K562 (cell line): ENCODE data around the gene KRTAP1-3. TPM values are rescaled to one million over a fixed set of nuclear protein-coding genes. Genes with fewer than 3 reads are reported as not detected.

Source experiments
- ATAC-seq: fragments of 200-7000 bp; cut with Tn5 transposase; 3 replicates; pipeline ENCODE4 v1.9.1; 2020; ENCODE audit warnings: moderate library complexity
- BruUV-seq: library from RNA; stranded (reverse); fragments of 400-500 nt; replicated peaks from 2 replicates; lab custom pipeline; 2021; lab: Mats Ljungman, UMichigan
- CTCF ChIA-PET: fragments of 300-600 bp; formaldehyde crosslinking; extraction: SDS; loops from one replicate; lab custom pipeline; 2021; ENCODE audit warnings: low intra/inter-chr PET ratio; lab: Yijun Ruan, JAX
- POLR2A ChIA-PET: fragments of 300-600, 350-650 bp; sonication (Branson Sonifier 250); formaldehyde crosslinking; extraction: SDS; loops from one replicate; lab custom pipeline; 2021; ENCODE audit warnings: antibody characterized with exemption, inconsistent platforms; lab: Yijun Ruan, JAX
- DNase-seq, 4 experiments: peaks; one replicate each; pipeline versions ENCODE4 v3.0.0 to v3.0.0-alpha.2; 2011 to 2018; ENCODE audit warnings: low spot score in 3 of 4, mixed read lengths in 3 of 4; ENCODE audit errors: extremely low read depth in 1 of 4
- FAIRE-seq: peaks from 2 replicates; lab custom pipeline; 2011; peaks lifted over from hg19 to GRCh38; lab: Jason Lieb, UNC
- H2AFZ ChIP-seq: 2 replicates; pipeline ENCODE4 v1.6.0; 2011; ENCODE audit warnings: low read depth, low read length, control low read depth, inconsistent platforms
- H3K27ac ChIP-seq: fragments of 200-600 bp; 3 replicates; pipeline ENCODE4 v1.8.0; 2011; ENCODE audit warnings: low read depth, mild to moderate bottlenecking, control low read depth, inconsistent platforms, low read length, moderate library complexity, mixed read lengths; ENCODE audit errors: extremely low read depth
- H3K27me3 ChIP-seq, 2 experiments: fragments of 300-600 bp in 1 of 2; 2 replicates in 1 of 2; 3 replicates in 1 of 2; pipeline versions ENCODE4 v1.6.0 to v1.8.0; 2011; ENCODE audit warnings: inconsistent platforms in 2 of 2, low read length in 2 of 2, mild to moderate bottlenecking in 1 of 2, mixed read lengths in 1 of 2, moderate library complexity in 1 of 2; ENCODE audit not compliant: control insufficient read depth in 2 of 2, insufficient read depth in 2 of 2
- H3K36me3 ChIP-seq: fragments of 300-600 bp; 3 replicates; pipeline ENCODE4 v1.8.0; 2011; ENCODE audit warnings: mild to moderate bottlenecking, low read length, inconsistent platforms; ENCODE audit not compliant: control insufficient read depth, insufficient read depth
- H3K4me1 ChIP-seq, 2 experiments: fragments of 200-600 bp in 1 of 2; replicated peaks in 1 of 2; 2 replicates in 1 of 2; 3 replicates in 1 of 2; pipeline versions ENCODE4 v1.5.1 to v1.8.0; 2011; ENCODE audit warnings: inconsistent platforms in 2 of 2, low read length in 2 of 2, mild to moderate bottlenecking in 1 of 2, mixed read lengths in 1 of 2, moderate library complexity in 1 of 2; ENCODE audit not compliant: control insufficient read depth in 2 of 2, insufficient read depth in 2 of 2
- H3K4me2 ChIP-seq: 2 replicates; pipeline ENCODE4 v1.6.1; 2011; ENCODE audit warnings: low read length, control low read depth, inconsistent platforms, mixed read lengths; ENCODE audit not compliant: insufficient read depth
- H3K4me3 ChIP-seq: fragments of 200-600 bp; sonication (generic), shearing (Covaris generic); 2 replicates; pipeline ENCODE4 v1.5.1; 2016; ENCODE audit warnings: control low read depth, inconsistent platforms
- H3K79me2 ChIP-seq: fragments of 200-600 bp; 3 replicates; pipeline ENCODE4 v1.8.0; 2011; ENCODE audit warnings: low read length, inconsistent platforms; ENCODE audit not compliant: control insufficient read depth, insufficient read depth
- H3K9ac ChIP-seq, 2 experiments: 2 replicates each; pipeline versions ENCODE4 v1.6.0 to v1.6.1; 2011; ENCODE audit warnings: low read depth in 2 of 2, low read length in 2 of 2, control low read depth in 1 of 2, inconsistent platforms in 1 of 2, mild to moderate bottlenecking in 1 of 2, mixed read lengths in 1 of 2; ENCODE audit not compliant: insufficient read depth in 1 of 2
- H3K9me1 ChIP-seq: one replicate; pipeline ENCODE4 v1.6.0; 2011; ENCODE audit warnings: inconsistent platforms, mild to moderate bottlenecking, low read length, moderate library complexity; ENCODE audit not compliant: control insufficient read depth, insufficient read depth
- H3K9me3 ChIP-seq: replicated peaks from 2 replicates; pipeline ENCODE4 v1.5.1; 2011; ENCODE audit warnings: low read depth, low read length, inconsistent platforms; ENCODE audit not compliant: control insufficient read depth, insufficient read depth
- H4K20me1 ChIP-seq: replicated peaks from 2 replicates; pipeline ENCODE4 v1.6.1; 2011; ENCODE audit warnings: low read length, inconsistent platforms, mixed read lengths; ENCODE audit not compliant: control insufficient read depth, insufficient read depth
- GTF2F1 ChIP-seq: IDR thresholded peaks from 2 replicates; pipeline ENCODE4 v1.6.1; 2011; ENCODE audit warnings: low read depth, low read length, improper control_type of control experiment
- POLR2AphosphoS2 ChIP-seq: IDR thresholded peaks from 2 replicates; pipeline ENCODE4 v1.6.1; 2012; ENCODE audit warnings: low read length, improper control_type of control experiment
- SAFB ChIP-seq: fragments of 200-400 bp; formaldehyde crosslinking; IDR thresholded peaks from 2 replicates; pipeline ENCODE4 v1.6.1; 2017; ENCODE audit warnings: low read depth, low read length, borderline replicate concordance
- SNRNP70 ChIP-seq: fragments of 200-400 bp; formaldehyde crosslinking; optimal IDR thresholded peaks from 2 replicates; pipeline ENCODE3; 2017; ENCODE audit warnings: low read depth, low read length
- ZNF143 ChIP-seq: sonication (generic); formaldehyde crosslinking; IDR thresholded peaks from 2 replicates; pipeline ENCODE4 v1.9.0; 2022; ENCODE audit warnings: mild to moderate bottlenecking, missing genetic modification reagents
- ZNF24 ChIP-seq: fragments of 450-650 bp; IDR thresholded peaks from 2 replicates; pipeline ENCODE4 v1.6.1; 2016
- ZNF561 ChIP-seq: fragments of 450-650 bp; formaldehyde crosslinking; conservative IDR thresholded peaks from 2 replicates; pipeline ENCODE4 v1.4.0; 2020; ENCODE audit warnings: mild to moderate bottlenecking, moderate library complexity
- WGBS: fragments of 100-300 bp; shearing (Covaris generic); methylation state at CpG from one replicate; pipeline ENCODE4 v1.1.6; 2016; ENCODE audit warnings: low coverage, mixed read lengths; ENCODE audit not compliant: insufficient coverage; ENCODE audit errors: missing lambda C conversion rate; 5-methylcytosine and 5-hydroxymethylcytosine counted together
- in situ Hi-C: fragments of 300-500 bp; cut with MboI; formaldehyde crosslinking; loops from 4 replicates; pipeline ENCODE4 v1.15.0; 2018; ENCODE audit warnings: inconsistent platforms, mixed read lengths
- intact Hi-C: fragments of 100-400 bp; cut with micrococcal nuclease; formaldehyde crosslinking; loops from 2 replicates; pipeline ENCODE4 v1.14.2; 2022
- polyA plus RNA-seq, 8 experiments: library from polyadenylated mRNA; depleted of rRNA in 4 of 8; stranded (reverse) in 5 of 8; unstranded in 3 of 8; fragments of >200 nt; fragmentation: Nextera tagmentation in 2 of 8; fragmentation: Illumina TruSeq in 1 of 8; extraction: Ambion mirVana in 2 of 8; extraction: Trizol in 1 of 8; gene quantifications; 2 replicates each; pipeline versions ENCODE4 v1.2.1 to v1.2.3, GENCODE V29; 2011 to 2014; ENCODE audit warnings: inconsistent platforms in 1 of 8, missing spikeins in 1 of 8
- total RNA-seq, 7 experiments: library from RNA; depleted of rRNA in 6 of 7; stranded (reverse); fragments of >200 nt in 6 of 7; fragmentation: Illumina TruSeq in 2 of 7; extraction: Trizol in 2 of 7; gene quantifications; 2 replicates each; pipeline versions ENCODE4 v1.2.1 to v1.2.3, GENCODE V29; 2011 to 2021; ENCODE audit warnings: low replicate concordance in 1 of 7

Gene KRTAP1-3
- total and polyA plus RNA-seq, 9 of the 15 experiments (the other 6 are each of a cell fraction or from before 2014, with no cell fraction given): not detected

DNA sequence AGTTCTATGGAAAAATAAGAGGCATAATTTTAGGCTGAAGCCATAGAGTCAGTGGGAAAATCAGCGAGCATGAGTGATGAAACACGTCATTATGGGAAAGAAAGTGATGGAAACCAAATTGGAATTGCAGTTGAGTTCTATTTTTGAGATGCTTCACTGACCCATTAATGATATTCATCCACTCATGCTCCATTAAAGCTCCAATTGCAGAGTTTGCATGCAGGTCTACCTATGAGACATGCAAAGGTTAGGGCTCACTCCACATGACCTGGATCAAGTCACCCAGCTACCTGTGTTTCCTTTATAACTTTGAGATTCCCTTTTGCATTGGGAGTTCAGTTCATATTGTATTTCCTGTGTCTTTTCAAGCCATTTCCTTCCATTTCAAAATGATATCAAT, 39.0 kb upstream of the KRTAP1-3 start:
- WGBS: 0% methylated on average over 2 of the region's 2 CpGs
- CTCF ChIA-PET: no interaction called here
- Histone ChIP-seq H3K9me1 (no peaks in the 10 kb centered on the region), H3K36me3 (no peaks in the 10 kb centered on the region), H3K79me2 (no peaks in the 10 kb centered on the region), H3K9me3 (no peaks in the 10 kb centered on the region), H3K27ac (no peak overlapping the region), H4K20me1 (no peaks in the 10 kb centered on the region), H3K27me3 (no peaks in the 10 kb centered on the region; a peak in 1 of 5 replicates), H3K4me1 (no peaks in the 10 kb centered on the region), H2AFZ (no peak overlapping the region), H3K4me3 (no peak overlapping the region)
- DNase-seq: no peak
- POLR2A ChIA-PET: no interaction called here
- BruUV-seq: no TSS peak
- no peak for ATAC-seq
- FAIRE-seq: no peak
- in situ Hi-C loops: no loop called here
- no peak for TF ChIP-seq ZNF143 (CRISPR knock-in tag)
- TF ChIP-seq GTF2F1: no peak
- no peak for TF ChIP-seq ZNF24
- no peak for TF ChIP-seq ZNF561 (CRISPR knock-in tag)
- TF ChIP-seq SAFB: no peak
- no peak for TF ChIP-seq POLR2AphosphoS2
- TF ChIP-seq SNRNP70: no peak
- TF ChIP-seq, all 486 proteins: peak for 0
- intact Hi-C loops: no loop called here
- Histone ChIP-seq H3K9ac (no peak overlapping the region), H3K4me2 (no peak overlapping the region)
